IMR-90 (cell line): Measurements from ENCODE around the gene DGLUCY. TPM values are rescaled to one million over a fixed set of nuclear protein-coding genes. Genes with fewer than 3 reads are reported as not detected.

Source experiments
- ATAC-seq: fragments of 200-7000 bp; cut with Tn5 transposase; 2 replicates; pipeline ENCODE4 v1.9.1; 2020; ENCODE audit warnings: low read depth, mild to moderate bottlenecking, moderate library complexity
- BruUV-seq: library from RNA; stranded (reverse); fragments of 400-500 nt; replicated peaks from 2 replicates; lab custom pipeline; 2021; lab: Mats Ljungman, UMichigan
- CTCF ChIA-PET: fragments of 300-600 bp; formaldehyde crosslinking; extraction: SDS; loops from one replicate; lab custom pipeline; 2021; ENCODE audit warnings: antibody characterized with exemption; lab: Yijun Ruan, JAX
- POLR2A ChIA-PET: fragments of 300-600 bp; sonication (Branson Sonifier 250); formaldehyde crosslinking; loops from one replicate; lab custom pipeline; 2022; ENCODE audit warnings: antibody characterized with exemption; ENCODE audit not compliant: unreplicated experiment; lab: Charles Lee
- DNase-seq: peaks from one replicate; pipeline ENCODE4 v3.0.0; 2013
- H2AFZ ChIP-seq: replicated peaks from 2 replicates; pipeline ENCODE3; 2013; ENCODE audit warnings: low read length, mild to moderate bottlenecking; ENCODE audit not compliant: poor library complexity
- H2AK5ac ChIP-seq: 2 replicates; pipeline ENCODE4 v1.6.1; 2013; ENCODE audit warnings: low read depth, low read length, inconsistent platforms
- H2AK9ac ChIP-seq: replicated peaks from 2 replicates; pipeline ENCODE3; 2013; ENCODE audit warnings: mild to moderate bottlenecking, low read depth, low read length, moderate library complexity; ENCODE audit not compliant: poor library complexity
- H2BK120ac ChIP-seq: 2 replicates; pipeline ENCODE4 v1.6.1; 2013; ENCODE audit warnings: low read depth, low read length, inconsistent platforms
- H2BK15ac ChIP-seq: 3 replicates; pipeline ENCODE4 v1.6.1; 2013; ENCODE audit warnings: low read depth, low read length, inconsistent platforms
- H2BK20ac ChIP-seq: 2 replicates; pipeline ENCODE4 v1.6.1; 2013; ENCODE audit warnings: low read depth, mild to moderate bottlenecking, inconsistent platforms, low read length, moderate library complexity
- H2BK5ac ChIP-seq: 2 replicates; pipeline ENCODE4 v1.6.1; 2013; ENCODE audit warnings: mild to moderate bottlenecking, low read depth, low read length, inconsistent platforms; ENCODE audit not compliant: poor library complexity, severe bottlenecking
- H3K14ac ChIP-seq: replicated peaks from 2 replicates; pipeline ENCODE4 v1.6.1; 2013; ENCODE audit warnings: low read depth, low read length, inconsistent platforms
- H3K18ac ChIP-seq: 2 replicates; pipeline ENCODE4 v1.6.1; 2013; ENCODE audit warnings: low read depth, low read length, control low read depth
- H3K23ac ChIP-seq: 2 replicates; pipeline ENCODE4 v1.6.1; 2013; ENCODE audit warnings: low read depth, low read length, inconsistent platforms
- H3K27ac ChIP-seq: 2 replicates; pipeline ENCODE4 v1.5.1; 2013; ENCODE audit warnings: mild to moderate bottlenecking, control low read depth, low read length; ENCODE audit not compliant: insufficient read depth
- H3K27me3 ChIP-seq: 2 replicates; pipeline ENCODE4 v1.6.1; 2013; ENCODE audit warnings: low read length; ENCODE audit not compliant: control insufficient read depth, insufficient read depth
- H3K36me3 ChIP-seq: 2 replicates; pipeline ENCODE4 v1.6.1; 2013; ENCODE audit warnings: low read length, mixed read lengths; ENCODE audit not compliant: control insufficient read depth, insufficient read depth
- H3K4ac ChIP-seq: 2 replicates; pipeline ENCODE4 v1.6.1; 2013; ENCODE audit warnings: low read depth, low read length, inconsistent platforms
- H3K4me1 ChIP-seq: 2 replicates; pipeline ENCODE4 v1.6.1; 2013; ENCODE audit warnings: low read length, mixed read lengths; ENCODE audit not compliant: control insufficient read depth, insufficient read depth
- H3K4me2 ChIP-seq: 2 replicates; pipeline ENCODE4 v1.6.1; 2013; ENCODE audit warnings: low read depth, mild to moderate bottlenecking, control low read depth, low read length, moderate library complexity
- H3K4me3 ChIP-seq: 2 replicates; pipeline ENCODE4 v1.5.1; 2013; ENCODE audit warnings: low read depth, mild to moderate bottlenecking, control low read depth, low read length, moderate library complexity; ENCODE audit not compliant: insufficient read depth
- H3K56ac ChIP-seq: 2 replicates; pipeline ENCODE4 v1.6.1; 2013; ENCODE audit warnings: low read length, inconsistent platforms; ENCODE audit not compliant: insufficient read depth; ENCODE audit errors: extremely low read depth
- H3K79me1 ChIP-seq, 2 experiments: 2 replicates each; pipeline ENCODE4 v1.6.1; 2013; ENCODE audit warnings: low read length in 2 of 2, inconsistent platforms in 1 of 2, low read depth in 1 of 2
- H3K9ac ChIP-seq: 2 replicates; pipeline ENCODE4 v1.6.1; 2013; ENCODE audit warnings: low read depth, low read length, control low read depth
- H3K9me1 ChIP-seq: 2 replicates; pipeline ENCODE4 v1.6.1; 2013; ENCODE audit warnings: low read length, inconsistent platforms; ENCODE audit not compliant: insufficient read depth
- H3K9me3 ChIP-seq: 2 replicates; pipeline ENCODE4 v1.6.1; 2013; ENCODE audit warnings: low read length; ENCODE audit not compliant: control insufficient read depth, insufficient read depth
- H4K20me1 ChIP-seq: 2 replicates; pipeline ENCODE4 v1.6.1; 2013; ENCODE audit warnings: low read length, inconsistent platforms; ENCODE audit not compliant: insufficient read depth
- H4K5ac ChIP-seq: 2 replicates; pipeline ENCODE4 v1.6.1; 2013; ENCODE audit warnings: mild to moderate bottlenecking, low read depth, low read length, control low read depth
- H4K8ac ChIP-seq, 2 experiments: 2 replicates each; pipeline ENCODE4 v1.6.1; 2013; ENCODE audit warnings: low read depth in 2 of 2, low read length in 2 of 2, control low read depth in 1 of 2, inconsistent platforms in 1 of 2
- H4K91ac ChIP-seq: 2 replicates; pipeline ENCODE4 v1.6.1; 2013; ENCODE audit warnings: low read depth, low read length, inconsistent platforms; ENCODE audit not compliant: insufficient read depth
- BHLHE40 ChIP-seq: fragments of 150-350 bp; IDR thresholded peaks from 2 replicates; pipeline ENCODE4 v1.6.1; 2016; ENCODE audit warnings: mild to moderate bottlenecking, low read depth, low read length
- CEBPB ChIP-seq: IDR thresholded peaks from 2 replicates; pipeline ENCODE4 v1.6.1; 2012; ENCODE audit warnings: low read depth, low read length, improper control_type of control experiment
- CHD1 ChIP-seq: IDR thresholded peaks from 2 replicates; pipeline ENCODE4 v1.6.1; 2012; ENCODE audit warnings: low read depth, low read length, improper control_type of control experiment
- CTCF ChIP-seq: conservative IDR thresholded peaks from 2 replicates; pipeline ENCODE4 v1.5.1; 2012; ENCODE audit warnings: mild to moderate bottlenecking, low read depth, low read length, improper control_type of control experiment
- ELK1 ChIP-seq: fragments of 150-350 bp; IDR thresholded peaks from 2 replicates; pipeline ENCODE4 v1.6.1; 2016; ENCODE audit warnings: low read depth, mild to moderate bottlenecking, low read length, moderate library complexity, borderline replicate concordance
- FOS ChIP-seq: fragments of 150-350 bp; IDR thresholded peaks from 2 replicates; pipeline ENCODE4 v1.6.1; 2016; ENCODE audit warnings: low read depth, low read length
- MAFK ChIP-seq: IDR thresholded peaks from 2 replicates; pipeline ENCODE4 v1.6.1; 2012; ENCODE audit warnings: low read depth, low read length, improper control_type of control experiment
- MAZ ChIP-seq: IDR thresholded peaks from 2 replicates; pipeline ENCODE4 v1.6.1; 2012; ENCODE audit warnings: low read depth, mild to moderate bottlenecking, low read length, improper control_type of control experiment, moderate library complexity, borderline replicate concordance
- MXI1 ChIP-seq: IDR thresholded peaks from 2 replicates; pipeline ENCODE4 v1.6.1; 2012; ENCODE audit warnings: low read depth, mild to moderate bottlenecking, low read length, moderate library complexity, borderline replicate concordance
- POLR2A ChIP-seq: IDR thresholded peaks from 2 replicates; pipeline ENCODE4 v1.6.1; 2012; ENCODE audit warnings: mild to moderate bottlenecking, low read depth, low read length
- RAD21 ChIP-seq: IDR thresholded peaks from 2 replicates; pipeline ENCODE4 v1.6.1; 2012; ENCODE audit warnings: low read length, improper control_type of control experiment
- RFX5 ChIP-seq: IDR thresholded peaks from 2 replicates; pipeline ENCODE4 v1.8.0; 2012; ENCODE audit warnings: low read depth, mild to moderate bottlenecking, low read length, moderate library complexity
- SMC3 ChIP-seq: fragments of 150-350 bp; IDR thresholded peaks from 2 replicates; pipeline ENCODE4 v1.6.1; 2016; ENCODE audit warnings: low read depth, mild to moderate bottlenecking, antibody characterized with exemption, low read length, moderate library complexity
- USF2 ChIP-seq: fragments of 150-350 bp; IDR thresholded peaks from 2 replicates; pipeline ENCODE4 v1.6.1; 2017; ENCODE audit warnings: mild to moderate bottlenecking, antibody characterized with exemption, low read length, low read depth
- WGBS, 2 experiments: methylation state at CpG; one replicate each; pipeline versions ENCODE4 v1.1.5 to v1.1.7; 2013; ENCODE audit warnings: missing lambda C conversion rate in 2 of 2; ENCODE audit not compliant: insufficient read length in 1 of 2; ENCODE audit errors: extremely low coverage in 2 of 2; 5-methylcytosine and 5-hydroxymethylcytosine counted together
- dilution Hi-C: fragments of 300-500 bp; cut with HindIII; formaldehyde crosslinking; loops from one replicate; pipeline ENCODE4 v1.14.3; 2018; ENCODE audit warnings: low sequenced_read_pairs; ENCODE audit not compliant: unreplicated experiment
- in situ Hi-C: fragments of 300-500 bp; cut with MboI; formaldehyde crosslinking; loops from 3 replicates; pipeline ENCODE4 v1.14.3; 2019; ENCODE audit warnings: low sequenced_read_pairs, inconsistent platforms, mixed read lengths
- intact Hi-C: fragments of 100-400 bp; cut with micrococcal nuclease; formaldehyde crosslinking; loops from 2 replicates; pipeline ENCODE4 v1.10.0; 2022
- polyA plus RNA-seq, 3 experiments: library from polyadenylated mRNA; depleted of rRNA; stranded (reverse); fragments of >200 nt; gene quantifications; 2 replicates each; pipeline ENCODE4 v1.2.3, GENCODE V29; 2012; ENCODE audit warnings: low replicate concordance in 1 of 3
- total RNA-seq: library from RNA; depleted of rRNA; stranded (reverse); fragments of >200 nt; gene quantifications from 2 replicates; pipeline ENCODE4 v1.2.3, GENCODE V29; 2012

DGLUCY gene
- total and polyA plus RNA-seq, 2 of the 4 experiments (the other 2 are of a cell fraction) = 8.5 to 13.3 TPM

GRCh38 chr14:91125271-91125660 is 11.4 kb downstream of the DGLUCY start:
- Histone ChIP-seq H3K9ac (no peak overlapping the region), H3K9me3 (peaks cover 1% of the 10 kb centered on the region; the same call in 1 of the 2 replicates), H4K8ac (no peak overlapping the region), H2BK20ac (no peak overlapping the region), H2AK9ac (no peak overlapping the region), H2BK15ac (no peak overlapping the region), H3K27ac (no peak overlapping the region), H4K20me1 (no peaks in the 10 kb centered on the region), H2AFZ (no peak overlapping the region), H2BK5ac (no peak overlapping the region), H3K18ac (no peak overlapping the region), H3K4me3 (no peak overlapping the region), H3K9me1 (no peaks in the 10 kb centered on the region), H4K91ac (no peak overlapping the region), H3K56ac (no peak overlapping the region), H3K4me1 (no peaks in the 10 kb centered on the region), H3K14ac (no peak overlapping the region), H4K5ac (no peak overlapping the region), H3K23ac (no peak overlapping the region), H3K4ac (no peak overlapping the region), H3K79me1 (no peaks in the 10 kb centered on the region), H2AK5ac (no peak overlapping the region), H3K4me2 (no peak overlapping the region), H3K27me3 (no peaks in the 10 kb centered on the region), H3K36me3 (peaks cover 7% of the 10 kb centered on the region; the same call in 1 of the 2 replicates), H2BK120ac (no peak overlapping the region)
- dilution Hi-C loops = no loop called here
- DNase-seq = no peak
- CTCF ChIA-PET = no interaction called here
- in situ Hi-C loops = no loop called here
- intact Hi-C loops = no loop called here
- TF ChIP-seq ELK1 (no peak), CTCF (no peak), MAZ (no peak), CEBPB (no peak), BHLHE40 (no peak), CHD1 (no peak), FOS (no peak), USF2 (no peak), MXI1 (no peak), SMC3 (no peak), POLR2A (no peak), MAFK (no peak), RAD21 (no peak), RFX5 (no peak)
- ATAC-seq = no peak
- 100% methylated on average over 1 of the region's 7 CpGs; no CpG with 5 or more reads in 1 of the 2 experiments for WGBS, 2 experiments
- POLR2A ChIA-PET = no interaction called here
- BruUV-seq = no TSS peak
